ENCODE data around the gene EHHADH.
"Not testable (repeated sequence)": the region's sequence is repeated elsewhere in the genome, so short reads cannot be mapped to it uniquely, and the experiment has no call there.

Gene EHHADH
- 2.2 to 18.7 (median 9.2) reads per million in 18 experiments for total RNA-seq

DNA sequence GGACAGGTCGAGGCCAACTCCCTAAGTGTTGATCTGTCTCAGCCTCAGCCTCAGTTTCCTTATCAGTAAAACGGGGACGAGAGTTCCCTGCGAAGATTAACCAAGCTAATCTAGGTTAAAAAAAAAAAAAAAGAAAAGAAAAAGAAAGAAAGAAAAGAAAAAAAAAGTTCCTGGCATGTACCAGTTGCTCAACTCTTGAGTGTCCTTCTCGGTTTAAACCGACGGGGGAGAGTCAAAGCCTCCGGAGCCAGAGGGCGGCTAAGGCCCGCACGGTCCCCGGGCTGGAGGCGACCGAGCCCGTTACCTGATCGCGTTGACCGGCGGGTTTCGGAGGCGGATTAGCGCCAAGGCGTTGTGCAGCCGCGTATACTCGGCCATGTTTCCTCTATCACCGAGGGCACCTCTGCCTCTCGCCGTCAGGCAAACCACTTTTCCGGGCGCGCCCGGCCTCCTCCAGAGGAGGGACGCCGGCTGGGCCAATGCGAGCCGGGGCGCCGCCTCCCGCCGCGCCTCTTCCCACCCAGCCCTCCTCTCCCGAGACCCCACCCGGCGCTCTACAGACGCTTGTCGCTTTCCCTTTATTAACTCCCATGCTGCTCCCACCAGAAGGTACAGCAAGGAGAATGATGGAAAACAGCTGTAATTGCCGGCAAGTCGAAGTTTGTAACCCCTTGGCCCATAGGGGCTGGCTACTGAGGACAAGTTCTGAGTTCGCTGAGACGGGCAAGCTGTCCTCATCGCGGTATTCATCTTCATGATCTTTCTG, at the start of gene EHHADH:
EHHADH (minus strand) TSS at position 405 of the 766 bp plus-strand sequence; CDS start at position 378, 27 bp downstream.
- DNase-seq = peak; percentile 64 to 73

DNA sequence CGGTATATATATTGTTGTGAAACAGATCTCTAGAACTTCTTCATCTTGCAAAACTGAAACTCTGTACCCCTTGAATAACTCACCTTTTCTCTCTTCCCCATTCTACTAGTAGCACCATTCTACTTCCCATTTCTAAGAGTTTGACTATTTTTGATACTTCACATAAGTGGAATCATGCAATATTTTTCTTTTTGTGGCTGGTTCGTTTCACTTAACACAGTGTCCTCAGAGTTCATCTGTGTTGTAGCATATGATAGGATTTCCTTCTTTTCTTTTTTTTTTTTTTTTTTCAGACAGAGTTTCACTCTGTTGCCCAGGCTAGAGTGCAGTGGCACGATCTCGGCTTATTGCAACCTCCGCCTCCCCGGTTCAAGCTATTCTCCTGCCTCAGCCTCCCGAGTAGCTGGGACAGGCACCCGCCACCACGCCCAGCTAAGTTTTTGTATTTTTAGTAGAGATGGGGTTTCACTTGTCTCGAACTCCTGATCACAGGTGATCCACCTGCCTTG, 46.1 kb upstream of the EHHADH start:
- DNase-seq = peak; percentile 17 to 78

DNA sequence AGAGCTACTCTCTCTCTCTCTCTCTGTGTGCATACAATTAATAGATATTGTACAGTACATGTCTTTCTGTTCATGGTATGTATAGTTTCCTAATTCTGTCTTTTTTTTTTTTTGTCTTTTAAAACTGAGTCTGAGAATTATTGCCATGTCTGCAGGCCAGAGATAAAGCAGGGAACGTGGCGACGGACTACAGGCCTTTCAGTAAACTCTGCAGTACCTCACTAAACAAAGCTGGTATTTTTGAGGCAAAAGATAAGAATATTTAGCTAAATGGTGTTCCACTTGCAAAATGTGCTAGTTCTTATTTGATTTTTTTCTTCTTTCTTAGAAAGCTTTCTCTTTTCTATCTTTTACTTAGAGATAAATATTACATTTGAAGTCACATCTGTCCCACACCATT, 44.0 kb upstream of the EHHADH start:
- no peak for DNase-seq

DNA sequence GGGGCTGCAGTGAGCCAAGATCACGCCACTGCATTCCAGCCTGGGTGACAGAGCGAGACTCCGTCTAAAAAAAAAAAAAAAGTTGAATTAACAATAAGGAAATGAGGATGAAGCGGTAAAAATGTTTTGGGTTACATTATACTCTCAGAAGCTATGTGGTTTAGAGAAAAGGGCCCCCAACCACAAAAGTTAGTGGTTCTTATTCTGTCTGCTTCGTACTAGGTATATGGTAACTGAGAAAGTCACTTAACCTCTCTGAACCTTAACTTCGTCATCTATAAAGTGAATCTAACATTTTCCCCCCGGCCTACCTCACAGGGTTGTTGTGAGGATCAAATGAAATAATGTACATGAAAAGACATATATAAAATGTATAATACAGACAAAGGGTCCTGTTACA, 38.4 kb upstream of the EHHADH start:
- DNase-seq = no peak

DNA sequence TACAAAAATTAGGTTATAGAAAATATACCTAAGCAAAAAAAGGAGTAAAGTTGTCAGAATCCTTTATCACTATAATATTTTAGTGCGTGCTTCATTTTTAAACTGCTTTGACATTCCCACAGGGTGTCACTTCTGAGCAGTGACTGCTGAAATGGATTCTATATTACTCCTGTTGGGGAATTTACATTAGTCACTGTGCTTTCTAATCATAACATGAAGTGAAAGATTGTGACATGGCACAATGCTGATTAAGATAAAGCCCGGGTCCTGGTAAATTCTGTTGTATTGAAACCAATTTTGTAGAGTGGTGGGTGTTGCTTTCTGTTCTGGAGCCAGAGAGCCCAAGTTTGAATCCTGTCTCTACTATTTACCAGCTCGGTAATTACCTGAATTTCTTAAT, 36.4 kb upstream of the EHHADH start:
- DNase-seq = no peak

DNA sequence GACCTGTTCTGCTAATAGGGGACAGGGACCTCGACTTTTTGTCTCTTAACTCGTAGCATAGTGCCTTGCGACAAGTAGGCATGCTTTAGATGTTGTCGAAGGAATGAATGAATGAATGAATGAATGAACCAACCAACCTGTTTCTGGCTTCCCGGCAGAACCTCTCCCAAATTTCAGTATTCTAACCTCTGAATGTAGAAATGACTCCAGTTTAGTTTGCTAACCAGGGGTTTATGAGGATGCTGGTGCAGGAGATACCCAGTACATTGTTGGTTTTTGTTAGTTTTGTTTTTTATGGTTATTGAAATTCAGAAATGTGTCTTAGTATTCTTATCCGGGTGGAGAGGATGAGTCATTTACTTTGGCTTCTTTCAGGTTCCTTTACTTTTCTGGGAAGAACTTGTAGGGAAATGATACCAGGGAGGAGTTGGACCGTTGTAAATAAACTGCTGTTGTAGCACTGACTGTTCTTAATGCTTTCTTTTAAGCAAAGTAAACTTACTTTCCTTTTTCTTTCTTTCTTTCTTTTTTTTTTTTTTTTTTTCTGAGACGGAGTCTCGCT, 29.6 kb upstream of the EHHADH start:
- no peak for DNase-seq

DNA sequence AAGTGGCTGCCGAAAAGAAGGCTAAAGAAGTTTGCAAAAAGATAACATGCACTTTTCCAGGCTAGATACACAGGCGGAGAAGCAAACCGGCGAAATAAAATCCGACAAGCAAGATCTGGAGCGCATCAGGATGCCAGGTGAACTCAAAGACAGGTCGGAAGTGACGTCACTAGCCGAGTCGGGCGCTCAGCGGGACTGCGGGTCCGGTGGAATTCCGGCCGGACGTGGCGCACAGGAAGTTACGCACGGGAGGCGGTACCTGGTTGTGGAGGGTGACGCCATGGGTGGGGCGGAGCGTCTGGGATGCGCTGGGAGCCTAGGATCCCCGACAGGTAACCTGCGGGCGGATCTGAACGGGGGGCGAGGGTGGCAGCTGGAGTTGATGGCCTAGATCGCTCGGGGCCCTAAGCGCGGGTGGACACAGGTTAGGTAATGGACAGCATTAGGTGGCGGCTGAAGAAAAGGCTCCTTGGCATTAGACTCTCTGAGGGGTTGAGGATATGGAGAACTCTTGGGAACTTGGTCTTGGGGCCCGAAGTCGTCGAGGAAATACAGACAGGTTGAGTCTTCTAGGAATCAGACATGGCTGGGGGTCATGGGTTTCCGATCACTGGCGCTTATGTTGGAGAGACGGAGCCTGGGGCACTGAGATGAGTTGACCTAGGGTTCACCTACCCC, 29.0 kb upstream of the EHHADH start:
- peak; percentile 90 to 93 for DNase-seq

DNA sequence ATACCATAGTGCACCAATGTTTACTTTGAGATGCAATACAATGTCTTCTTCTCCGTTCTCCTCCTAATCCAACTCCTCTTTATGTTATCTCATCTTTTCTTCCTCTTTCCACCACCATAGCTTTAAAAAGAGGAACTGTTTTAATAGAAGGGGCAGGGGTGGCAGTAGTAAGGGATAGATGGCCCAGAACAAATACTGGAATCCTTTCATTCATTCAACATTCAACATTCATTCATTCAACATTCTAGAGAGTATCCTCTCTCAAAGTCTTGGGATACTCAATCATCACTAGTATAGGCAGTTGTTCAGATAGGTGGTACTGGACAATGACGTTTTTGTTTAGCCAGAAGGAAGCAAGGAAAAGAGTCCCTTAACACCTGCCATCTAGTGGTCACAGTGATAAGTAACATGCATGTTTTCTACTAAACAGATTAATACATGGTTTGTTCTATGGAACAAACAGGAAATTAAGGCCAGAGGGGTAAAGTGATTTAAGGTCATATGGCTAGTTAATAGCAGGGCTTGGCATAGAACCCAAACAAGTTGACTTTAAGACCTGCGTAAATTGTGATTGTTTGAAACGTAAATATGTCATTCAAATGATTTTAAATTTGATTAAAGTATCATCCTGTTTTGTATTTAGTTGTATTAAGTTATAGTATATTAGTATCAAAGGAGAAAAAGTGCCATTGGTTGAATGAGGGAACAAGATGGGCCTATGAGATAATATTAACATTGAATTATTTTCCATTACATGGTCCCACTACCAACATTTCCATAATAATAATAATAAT, 26.9 kb upstream of the EHHADH start:
- DNase-seq = peak; percentile 50 to 64

DNA sequence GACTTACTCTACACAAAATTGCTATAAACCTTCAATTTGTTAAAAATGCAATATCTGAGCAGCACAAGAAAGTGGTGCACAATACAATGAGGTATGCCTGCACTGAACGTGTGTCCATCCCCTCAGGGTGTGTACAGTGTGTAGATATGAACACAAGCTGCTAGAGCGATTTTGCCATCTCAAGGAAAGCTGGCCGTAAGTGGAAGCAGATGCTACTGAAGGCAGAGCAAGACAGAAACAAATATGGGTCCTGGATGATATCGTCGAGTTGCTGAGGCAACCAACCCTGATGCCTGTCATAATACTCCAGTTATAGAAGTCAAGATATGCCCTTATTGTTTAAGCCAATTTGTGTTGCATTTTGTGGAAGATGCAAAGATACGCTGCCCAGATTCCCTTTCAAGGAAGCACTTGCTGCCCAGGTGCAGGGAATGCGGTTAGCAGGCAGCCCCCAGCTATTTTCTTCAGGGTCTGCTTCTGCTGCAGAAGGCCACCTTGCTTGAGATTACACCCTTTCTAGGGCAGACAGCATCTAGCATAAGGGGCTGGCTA, 25.8 kb upstream of the EHHADH start:
- DNase-seq = no peak

DNA sequence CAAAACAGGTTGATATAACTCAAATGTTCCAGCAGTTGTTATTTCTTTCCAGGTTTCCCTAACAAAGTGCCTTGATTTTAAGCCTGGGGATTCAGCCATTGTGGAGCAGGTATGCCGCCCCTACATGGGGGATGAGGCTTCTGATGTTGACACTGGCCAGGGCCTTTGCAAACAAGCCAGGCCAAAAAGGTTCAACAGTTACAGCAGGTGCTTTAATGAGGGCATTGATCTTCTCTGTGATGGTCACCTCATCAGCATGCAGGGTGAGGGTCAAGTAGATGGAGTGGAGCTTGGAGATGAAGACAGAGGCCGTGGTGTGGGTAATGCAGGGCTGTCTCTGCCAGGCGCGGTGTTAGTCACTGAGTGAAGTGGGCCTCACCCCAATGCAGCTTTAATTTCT, 22.6 kb upstream of the EHHADH start:
- DNase-seq = no peak

DNA sequence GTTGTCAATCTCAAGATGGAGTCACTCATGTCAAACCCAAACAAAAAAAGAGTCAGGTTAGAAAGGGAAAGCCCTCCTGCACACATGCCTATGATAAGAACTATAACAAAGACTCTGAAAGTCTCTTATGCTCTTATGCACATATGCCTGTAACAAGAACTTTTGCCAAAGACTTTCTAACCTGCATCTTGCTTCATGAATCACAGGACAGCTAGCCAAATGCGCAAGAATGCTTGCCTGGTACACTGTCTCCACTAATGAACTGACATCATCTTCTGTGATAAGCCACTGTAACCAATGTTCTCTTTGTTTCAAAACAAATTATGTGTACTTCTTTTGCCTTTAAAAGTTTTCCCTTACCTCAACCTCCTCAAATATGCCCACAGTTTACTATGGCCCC, 18.2 kb upstream of the EHHADH start:
- no peak for DNase-seq

DNA sequence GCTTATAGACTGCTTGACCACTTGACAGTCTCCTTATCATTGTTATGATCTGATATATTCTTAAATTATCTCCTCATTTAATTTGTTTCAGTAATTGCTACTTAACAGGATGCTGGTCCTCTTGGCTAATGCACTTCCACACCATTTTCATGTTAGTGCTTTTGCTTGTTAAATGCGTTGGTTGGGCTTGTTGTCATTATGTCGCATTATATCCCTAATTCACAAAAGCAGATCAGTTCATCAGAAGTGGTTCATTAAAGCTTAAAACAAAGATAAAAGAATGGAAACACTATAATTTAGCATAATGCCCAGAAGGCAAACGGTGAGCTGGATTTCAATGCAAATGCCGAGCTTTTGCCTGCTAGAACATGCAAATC, 17.1 kb upstream of the EHHADH start:
- no peak for DNase-seq

DNA sequence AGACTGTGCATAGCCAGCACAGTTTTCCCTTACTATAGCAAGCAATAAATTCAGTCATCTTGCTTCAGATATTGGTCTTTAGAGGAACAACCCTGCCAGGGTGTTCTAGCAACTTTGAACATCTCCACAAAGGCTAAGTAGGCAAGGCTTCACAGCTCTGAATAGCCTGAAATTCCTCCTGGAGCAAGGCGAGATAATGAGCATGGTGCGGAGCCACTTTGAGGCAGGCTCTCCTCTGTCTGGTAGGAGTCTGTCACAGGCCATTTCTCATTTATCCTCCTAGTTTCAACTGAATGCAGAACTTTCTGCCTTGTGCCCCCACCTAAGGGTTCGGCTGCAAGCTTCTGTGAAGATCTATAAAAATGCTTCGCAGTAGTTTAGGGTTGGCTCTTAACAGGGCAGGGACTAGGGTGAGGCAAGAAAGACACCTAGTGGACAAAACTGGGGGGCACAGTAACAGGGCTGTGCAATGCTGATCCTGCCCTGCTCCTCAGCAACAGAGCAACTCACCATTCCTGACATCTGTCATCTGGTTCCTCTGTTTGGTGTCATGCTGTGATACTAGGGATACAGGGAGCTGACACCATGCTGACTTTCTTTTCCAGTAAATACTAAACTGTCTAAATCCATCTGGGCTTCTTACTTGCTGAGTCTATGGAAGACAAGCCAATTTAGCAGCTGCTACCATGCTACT, 16.6 kb upstream of the EHHADH start:
- DNase-seq = no peak

DNA sequence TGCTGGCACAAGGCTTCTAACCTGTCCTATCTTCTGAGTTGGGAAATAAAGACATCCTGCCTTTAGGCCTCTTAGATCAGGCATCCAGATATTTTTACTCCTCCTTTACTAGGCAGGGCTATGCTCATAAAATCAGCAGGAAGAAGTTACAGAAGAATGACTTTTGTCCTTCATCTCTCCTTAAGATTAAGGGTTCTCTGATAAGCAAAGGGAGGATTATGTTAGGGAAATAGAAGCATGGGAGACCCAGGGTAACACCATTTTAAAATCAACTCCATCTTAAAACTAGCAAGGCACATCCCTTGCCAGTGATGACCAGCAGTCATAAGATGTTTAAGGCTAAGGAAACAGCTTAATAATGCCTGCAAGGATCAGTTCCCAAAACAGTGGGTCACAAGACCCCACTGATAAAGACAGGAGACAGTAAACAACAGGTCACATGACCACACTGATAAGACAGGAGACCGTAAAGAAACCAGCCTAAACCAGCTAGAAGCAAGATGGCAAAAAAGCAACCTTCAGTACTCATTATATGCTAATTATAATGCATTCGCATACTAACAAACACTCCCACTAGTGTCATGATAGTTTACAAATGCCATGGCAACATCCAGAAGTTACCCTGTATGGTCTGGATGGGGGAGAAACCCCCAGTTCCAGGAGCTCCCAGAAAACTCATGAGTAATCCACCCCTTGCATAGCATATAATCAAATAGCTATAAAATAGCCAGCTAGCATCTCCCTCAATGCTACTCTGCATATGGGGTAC, 14.5 kb upstream of the EHHADH start:
- DNase-seq = no peak

DNA sequence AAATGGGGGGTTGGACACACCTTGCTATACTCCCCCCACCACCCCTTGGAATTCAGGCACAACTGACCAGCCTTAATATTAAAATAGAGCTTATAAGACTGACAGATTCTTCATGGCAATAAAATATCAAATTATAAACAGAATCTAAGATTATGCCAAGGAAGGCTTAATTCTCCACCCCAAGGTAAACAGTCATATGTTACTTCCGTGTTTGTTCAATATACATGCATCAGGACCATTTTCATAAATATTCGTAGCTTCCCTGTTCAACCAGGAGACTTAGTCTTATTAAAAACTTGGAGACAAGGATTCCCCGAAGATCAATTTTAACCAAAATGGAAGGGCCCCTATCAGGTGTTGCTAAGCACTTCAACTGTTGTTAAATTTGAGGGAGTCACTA, 13.3 kb upstream of the EHHADH start:
- DNase-seq = no peak

DNA sequence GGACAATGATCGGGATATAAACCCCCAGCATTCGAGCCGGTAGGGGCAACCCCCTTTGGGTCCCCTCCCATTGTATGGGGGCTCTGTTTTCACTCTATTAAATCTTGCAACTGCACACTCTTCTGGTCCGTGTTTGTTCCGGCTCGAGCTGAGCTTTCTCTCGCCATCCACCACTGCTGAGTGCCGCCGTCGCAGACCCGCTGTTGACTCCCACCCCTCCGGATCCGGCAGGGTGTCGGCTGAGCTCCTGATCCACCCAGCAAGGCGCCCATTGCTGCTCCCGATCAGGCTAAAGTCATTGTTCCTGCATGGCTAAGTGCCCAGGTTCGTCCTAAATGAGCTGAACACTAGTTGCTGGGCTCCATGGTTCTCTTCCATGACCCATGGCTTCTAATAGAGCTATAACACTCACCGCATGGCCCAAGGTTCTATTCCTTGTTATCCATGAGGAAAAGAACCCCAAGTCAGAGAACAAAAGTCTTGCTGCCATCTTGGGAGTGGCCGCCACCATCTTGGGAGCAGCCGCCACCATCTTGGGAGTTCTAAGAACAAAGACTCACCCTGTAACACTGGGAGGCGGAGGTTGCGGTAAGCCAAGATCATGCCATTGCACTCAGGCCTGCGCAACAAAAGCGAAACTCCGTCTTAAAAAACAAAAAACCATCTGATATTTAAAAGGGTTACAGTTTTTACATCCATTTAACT, 11.2 kb upstream of the EHHADH start:
- DNase-seq = no peak

DNA sequence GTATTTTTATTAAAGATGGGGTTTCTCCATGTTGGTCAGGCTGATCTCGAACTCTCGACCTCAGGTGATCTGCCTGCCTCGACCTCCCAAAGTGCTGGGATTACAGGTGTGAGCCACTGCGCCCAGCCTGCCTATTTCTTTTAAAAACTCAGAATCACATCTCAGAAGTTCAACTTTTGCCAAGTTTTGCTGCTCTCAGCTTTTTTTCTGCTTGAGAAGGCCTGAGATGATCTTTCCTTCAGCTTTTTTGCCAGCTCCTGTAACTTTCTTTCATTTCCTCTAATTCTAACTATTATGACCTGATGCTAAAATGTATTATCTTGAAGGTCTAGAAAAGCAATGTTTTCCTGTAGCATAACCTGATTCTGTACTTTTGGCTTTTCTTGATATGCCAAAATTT, 9.6 kb upstream of the EHHADH start:
- DNase-seq = no peak

DNA sequence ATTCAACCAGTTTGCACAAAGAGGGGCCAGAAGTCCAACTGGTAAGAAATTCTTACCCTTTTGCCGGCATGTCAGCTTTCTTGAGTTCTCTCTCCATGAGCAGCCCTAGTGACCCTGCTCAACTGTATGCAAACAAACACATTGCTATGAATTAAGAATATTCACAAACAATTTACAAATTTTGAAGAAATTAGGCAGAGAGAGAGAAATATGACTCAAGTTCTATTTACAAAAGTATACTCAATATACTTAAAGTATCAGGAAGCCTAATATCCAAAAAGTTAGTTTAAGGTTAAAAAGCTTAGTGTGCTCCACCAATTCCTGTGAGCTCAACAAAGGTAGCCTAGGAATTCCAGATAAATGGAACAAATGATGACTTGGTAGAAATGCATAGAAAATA, 3.5 kb upstream of the EHHADH start:
- DNase-seq = no peak

DNA sequence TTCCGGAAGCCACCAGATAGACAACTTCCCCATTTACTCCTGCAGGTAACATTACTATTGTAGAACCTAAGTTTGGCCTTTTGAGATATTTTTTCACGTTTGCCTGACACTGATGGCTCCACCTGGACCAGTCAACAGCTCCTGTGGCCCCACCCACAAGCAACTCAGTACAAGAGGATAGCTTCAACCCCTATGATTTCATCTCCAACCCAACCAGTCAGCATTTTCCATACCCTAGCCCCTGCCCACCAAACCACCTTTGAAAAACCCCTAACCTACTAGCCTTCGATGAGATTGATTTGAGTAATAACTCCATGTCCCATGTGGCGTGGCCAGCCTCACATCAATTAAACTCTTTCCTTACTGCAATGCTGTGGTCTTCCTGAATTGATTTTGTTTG, 950 bp upstream of the EHHADH start:
- DNase-seq = no peak

DNA sequence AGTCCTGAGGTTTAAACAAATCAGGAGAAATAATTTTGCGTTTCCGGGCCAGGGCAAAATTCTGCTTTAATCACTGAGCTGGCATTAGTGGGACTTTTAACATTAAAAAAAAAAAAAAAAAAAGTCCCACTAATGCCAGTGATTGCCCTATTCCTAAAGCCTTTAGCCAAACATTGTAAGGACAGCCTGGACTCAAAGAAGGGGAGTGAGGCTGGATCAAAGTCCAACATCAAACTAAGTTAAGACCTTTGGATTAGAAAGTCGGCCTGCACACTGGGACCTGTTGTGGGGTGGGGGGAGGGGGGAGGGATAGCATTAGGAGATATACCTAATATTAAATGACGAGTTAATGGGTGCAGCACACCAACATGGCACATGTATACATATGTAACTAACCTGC, 716 bp downstream of the EHHADH start:
- not testable (repeated sequence) for DNase-seq

DNA sequence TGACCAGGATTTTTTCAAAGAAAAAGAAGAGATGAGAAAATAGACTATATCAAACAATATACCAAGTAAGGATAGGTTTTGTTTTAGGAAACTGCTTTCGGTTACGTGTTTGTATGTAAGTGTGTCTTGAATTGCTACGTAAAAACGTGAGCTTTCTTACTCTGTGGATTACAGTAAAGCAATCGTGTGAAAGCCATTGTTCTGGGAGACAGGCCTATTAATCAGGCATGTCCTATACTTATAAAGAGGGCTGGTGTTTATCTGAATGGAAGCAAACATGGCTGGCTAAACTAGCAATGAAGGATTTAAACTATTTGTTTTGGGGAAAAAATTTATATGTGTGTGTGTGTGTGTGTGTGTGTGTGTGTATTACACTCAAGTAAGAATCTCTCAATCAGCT, 2.6 kb downstream of the EHHADH start:
- no peak for DNase-seq

All from inflammatory macrophage (primary cell).